ENCODE data around the gene GBP4. TPM values are rescaled to one million over a fixed set of nuclear protein-coding genes. Genes with fewer than 3 reads are reported as not detected.

Gene GBP4
- total and polyA plus RNA-seq, 2 of the 4 experiments (the other 2 are of a cell fraction), result not detected

DNA sequence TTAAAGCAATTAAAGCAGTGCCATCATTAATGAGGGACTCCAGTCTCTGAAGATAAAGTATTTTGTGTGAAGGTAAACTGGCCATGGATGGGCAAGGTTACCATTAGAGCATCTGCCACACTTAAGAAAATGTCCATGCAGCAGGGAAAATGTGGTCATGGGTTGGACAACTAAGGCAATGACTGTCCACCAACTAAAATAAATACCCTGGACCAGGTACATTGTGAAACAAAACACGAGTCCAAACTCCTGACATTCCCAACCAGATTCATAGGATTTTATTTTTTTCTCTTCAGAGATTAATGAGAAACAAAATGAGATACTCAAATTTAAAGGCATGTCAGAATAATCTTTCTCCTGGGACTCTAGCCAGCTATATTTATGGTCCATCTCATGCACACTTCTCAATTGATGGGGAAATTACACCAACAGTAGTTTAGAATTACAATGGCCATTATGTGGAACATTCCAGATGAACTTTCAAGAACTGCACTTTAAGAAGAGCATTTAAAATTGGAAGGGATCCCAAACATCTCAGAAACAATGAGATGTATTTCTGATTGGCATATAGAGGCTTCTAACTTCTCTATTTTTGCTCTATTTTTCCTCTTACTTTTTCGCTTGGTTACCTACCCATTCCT is 31.0 kb downstream of the GBP4 start:
- Histone ChIP-seq H3K56ac (ENCODE audit: extremely low read depth, insufficient read depth, low read length) (no peak overlapping the region), H3K18ac (ENCODE audit: low read depth, low read length) (no peak overlapping the region), H3K79me1 (ENCODE audit: low read depth in 1 of 2, low read length in 2 of 2) (no peaks in the 10 kb centered on the region), H3K4ac (ENCODE audit: low read depth, low read length) (no peak overlapping the region), H2BK20ac (ENCODE audit: low read depth, low read length) (no peak overlapping the region), H4K8ac (ENCODE audit: low read depth in 2 of 2, low read length in 2 of 2) (no peak overlapping the region), H2BK120ac (ENCODE audit: low read depth, low read length) (no peak overlapping the region), H3K4me2 (ENCODE audit: low read depth, low read length) (no peak overlapping the region), H4K5ac (ENCODE audit: low read depth, low read length) (no peak overlapping the region), H3K36me3 (ENCODE audit: control insufficient read depth, insufficient read depth, low read length) (no peaks in the 10 kb centered on the region), H3K9me1 (ENCODE audit: insufficient read depth, low read length) (no peaks in the 10 kb centered on the region), H3K14ac (replicated peaks; ENCODE audit: low read depth, low read length) (no peak overlapping the region), H3K27ac (ENCODE audit: insufficient read depth, low read length) (no peak overlapping the region), H3K27me3 (ENCODE audit: control insufficient read depth, insufficient read depth, low read length) (no peaks in the 10 kb centered on the region), H2AK5ac (ENCODE audit: low read depth, low read length) (no peak overlapping the region), H2BK15ac (ENCODE audit: low read depth, low read length) (no peak overlapping the region), H3K9ac (ENCODE audit: low read depth, low read length) (no peak overlapping the region), H4K91ac (ENCODE audit: insufficient read depth, low read depth, low read length) (no peak overlapping the region), H4K20me1 (ENCODE audit: insufficient read depth, low read length) (no peaks in the 10 kb centered on the region), H2AK9ac (replicated peaks; ENCODE audit: low read depth, low read length, poor library complexity) (no peak overlapping the region), H3K4me3 (ENCODE audit: insufficient read depth, low read depth, low read length) (no peak overlapping the region), H3K9me3 (ENCODE audit: control insufficient read depth, insufficient read depth, low read length) (no peaks in the 10 kb centered on the region), H3K23ac (ENCODE audit: low read depth, low read length) (no peak overlapping the region), H2BK5ac (ENCODE audit: low read depth, low read length, poor library complexity, severe bottlenecking) (no peak overlapping the region), H3K4me1 (ENCODE audit: control insufficient read depth, insufficient read depth, low read length) (no peaks in the 10 kb centered on the region), H2AFZ (replicated peaks; ENCODE audit: low read length, poor library complexity) (no peak overlapping the region)
- DNase-seq (no peak), ATAC-seq (ENCODE audit: low read depth) (no peak)
- ChIA-PET POLR2A (ENCODE audit: unreplicated experiment) (no interaction called here), CTCF (no interaction called here)
- intact Hi-C loops (cut with micrococcal nuclease), result no loop called here
- TF ChIP-seq MAZ (IDR thresholded peaks at IDR 0.05; ENCODE audit: borderline replicate concordance, low read depth, low read length), result no peak
- no peak for TF ChIP-seq BHLHE40 (IDR thresholded peaks at IDR 0.05; ENCODE audit: low read depth, low read length)
- no peak for TF ChIP-seq ELK1 (IDR thresholded peaks at IDR 0.05; ENCODE audit: borderline replicate concordance, low read depth, low read length)
- TF ChIP-seq, protein P1, sequence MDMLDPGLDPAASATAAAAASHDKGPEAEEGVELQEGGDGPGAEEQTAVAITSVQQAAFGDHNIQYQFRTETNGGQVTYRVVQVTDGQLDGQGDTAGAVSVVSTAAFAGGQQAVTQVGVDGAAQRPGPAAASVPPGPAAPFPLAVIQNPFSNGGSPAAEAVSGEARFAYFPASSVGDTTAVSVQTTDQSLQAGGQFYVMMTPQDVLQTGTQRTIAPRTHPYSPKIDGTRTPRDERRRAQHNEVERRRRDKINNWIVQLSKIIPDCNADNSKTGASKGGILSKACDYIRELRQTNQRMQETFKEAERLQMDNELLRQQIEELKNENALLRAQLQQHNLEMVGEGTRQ (IDR thresholded peaks at IDR 0.05; ENCODE audit: low read depth, low read length), result no peak
- TF ChIP-seq MAFK (IDR thresholded peaks at IDR 0.05; ENCODE audit: low read depth, low read length), result no peak
- TF ChIP-seq RFX5 (IDR thresholded peaks at IDR 0.05; ENCODE audit: low read depth, low read length), result no peak
- TF ChIP-seq, protein P2, sequence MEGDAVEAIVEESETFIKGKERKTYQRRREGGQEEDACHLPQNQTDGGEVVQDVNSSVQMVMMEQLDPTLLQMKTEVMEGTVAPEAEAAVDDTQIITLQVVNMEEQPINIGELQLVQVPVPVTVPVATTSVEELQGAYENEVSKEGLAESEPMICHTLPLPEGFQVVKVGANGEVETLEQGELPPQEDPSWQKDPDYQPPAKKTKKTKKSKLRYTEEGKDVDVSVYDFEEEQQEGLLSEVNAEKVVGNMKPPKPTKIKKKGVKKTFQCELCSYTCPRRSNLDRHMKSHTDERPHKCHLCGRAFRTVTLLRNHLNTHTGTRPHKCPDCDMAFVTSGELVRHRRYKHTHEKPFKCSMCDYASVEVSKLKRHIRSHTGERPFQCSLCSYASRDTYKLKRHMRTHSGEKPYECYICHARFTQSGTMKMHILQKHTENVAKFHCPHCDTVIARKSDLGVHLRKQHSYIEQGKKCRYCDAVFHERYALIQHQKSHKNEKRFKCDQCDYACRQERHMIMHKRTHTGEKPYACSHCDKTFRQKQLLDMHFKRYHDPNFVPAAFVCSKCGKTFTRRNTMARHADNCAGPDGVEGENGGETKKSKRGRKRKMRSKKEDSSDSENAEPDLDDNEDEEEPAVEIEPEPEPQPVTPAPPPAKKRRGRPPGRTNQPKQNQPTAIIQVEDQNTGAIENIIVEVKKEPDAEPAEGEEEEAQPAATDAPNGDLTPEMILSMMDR (conservative IDR thresholded peaks at IDR 0.05; ENCODE audit: low read depth, low read length), result no peak
- TF ChIP-seq CHD1 (IDR thresholded peaks at IDR 0.05; ENCODE audit: low read depth, low read length), result no peak
- no peak for TF ChIP-seq NFE2L2 (IDR thresholded peaks at IDR 0.05; ENCODE audit: low read depth, low read length)
- TF ChIP-seq CEBPB (IDR thresholded peaks at IDR 0.05; ENCODE audit: low read depth, low read length), result no peak
- no peak for TF ChIP-seq SMC3 (IDR thresholded peaks at IDR 0.05; ENCODE audit: low read depth, low read length)
- TF ChIP-seq MXI1 (IDR thresholded peaks at IDR 0.05; ENCODE audit: borderline replicate concordance, low read depth, low read length), result no peak
- TF ChIP-seq RCOR1 (IDR thresholded peaks at IDR 0.05; ENCODE audit: insufficient replicate concordance, low read length), result no peak
- TF ChIP-seq FOS (IDR thresholded peaks at IDR 0.05; ENCODE audit: low read depth, low read length), result no peak
- TF ChIP-seq POLR2A (IDR thresholded peaks at IDR 0.05; ENCODE audit: low read depth, low read length), result no peak
- no peak for TF ChIP-seq RAD21 (IDR thresholded peaks at IDR 0.05; ENCODE audit: low read length)
- dilution Hi-C loops (cut with HindIII; ENCODE audit: low sequenced_read_pairs, unreplicated experiment), result no loop called here
- in situ Hi-C loops (cut with MboI; ENCODE audit: low sequenced_read_pairs), result no loop called here
- BruUV-seq (replicated peaks), result no TSS peak
- no CpG with 5 or more reads among the region's 2 CpGs for WGBS, 2 experiments (ENCODE audit: extremely low coverage in 2 of 2, insufficient read length in 1 of 2)
